Measurements from ENCODE around the gene S100Z. TPM values are rescaled to one million over a fixed set of nuclear protein-coding genes. Genes with fewer than 3 reads are reported as not detected.
A peak's percentile ranks its signal among the peaks of the same experiment; 100 is the strongest.
"Not testable (repeated sequence)": the region's sequence is repeated elsewhere in the genome, so short reads cannot be mapped to it uniquely, and the experiment has no call there.

The S100Z gene
- total RNA-seq, 3 donors from 2014 or later (not counting 1 experiment from before 2014, with no cell fraction given): 0.60 to 3.3 (median 0.91) TPM

DNA sequence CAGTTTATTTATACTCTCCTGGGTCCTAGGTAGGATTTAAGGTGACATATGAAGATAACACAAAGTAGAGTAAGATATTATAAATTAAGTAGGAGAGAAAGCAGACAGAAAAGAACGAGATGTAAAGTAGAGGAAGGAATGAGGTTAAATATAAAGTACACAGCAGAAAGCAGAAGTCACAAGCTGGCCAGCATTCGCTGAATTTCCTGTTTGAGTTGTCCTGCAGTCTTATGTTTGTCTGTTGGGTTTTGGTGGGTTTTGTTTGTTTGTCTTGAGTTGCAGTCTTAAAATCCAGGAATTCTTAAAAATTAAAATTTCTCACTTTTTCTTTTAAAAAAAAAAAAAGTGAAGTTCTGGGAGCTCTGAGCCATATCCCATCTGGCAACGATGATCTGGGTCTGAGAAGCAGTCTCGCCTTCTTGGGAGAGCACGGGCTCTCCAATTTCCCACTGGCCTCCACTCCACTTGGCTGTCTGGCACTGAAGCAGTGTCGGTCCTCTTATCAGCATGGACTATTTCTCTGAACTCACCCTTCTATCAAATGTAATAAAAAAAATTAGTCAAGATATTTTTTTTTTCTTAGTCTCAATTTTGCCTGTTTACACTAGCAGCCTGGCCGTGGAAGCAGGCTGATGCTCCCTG, 2.0 kb downstream of the S100Z start:
- Histone ChIP-seq H3K4me1 (ENCODE audit: control insufficient read depth, insufficient read depth, low read length) (peaks cover 43% of the 10 kb centered on the region), H3K27ac (ENCODE audit: low read length) (no peak overlapping the region), H3K36me3 (ENCODE audit: control insufficient read depth, insufficient read depth, low read length) (no peaks in the 10 kb centered on the region), H3K27me3 (ENCODE audit: control insufficient read depth, insufficient read depth, low read length) (no peaks in the 10 kb centered on the region), H3K4me3 (ENCODE audit: low read length) (no peak overlapping the region), H3K9me3 (ENCODE audit: control insufficient read depth, insufficient read depth, low read length) (no peaks in the 10 kb centered on the region)
- ATAC-seq (no peak), DNase-seq (no peak)
- peaks cover 6% of the 10 kb centered on the region for H3K36me3 Mint-ChIP-seq
- H3K27ac Mint-ChIP-seq: no peak overlapping the region
- no peaks in the 10 kb centered on the region for H3K27me3 Mint-ChIP-seq (ENCODE audit: low read depth in 2 of 2)
- intact Hi-C loops (cut with micrococcal nuclease): no loop called here
- H3K9me3 Mint-ChIP-seq: peaks cover 0 to 2% of the 10 kb centered on the region in 2 donors
- TF ChIP-seq, protein P1, sequence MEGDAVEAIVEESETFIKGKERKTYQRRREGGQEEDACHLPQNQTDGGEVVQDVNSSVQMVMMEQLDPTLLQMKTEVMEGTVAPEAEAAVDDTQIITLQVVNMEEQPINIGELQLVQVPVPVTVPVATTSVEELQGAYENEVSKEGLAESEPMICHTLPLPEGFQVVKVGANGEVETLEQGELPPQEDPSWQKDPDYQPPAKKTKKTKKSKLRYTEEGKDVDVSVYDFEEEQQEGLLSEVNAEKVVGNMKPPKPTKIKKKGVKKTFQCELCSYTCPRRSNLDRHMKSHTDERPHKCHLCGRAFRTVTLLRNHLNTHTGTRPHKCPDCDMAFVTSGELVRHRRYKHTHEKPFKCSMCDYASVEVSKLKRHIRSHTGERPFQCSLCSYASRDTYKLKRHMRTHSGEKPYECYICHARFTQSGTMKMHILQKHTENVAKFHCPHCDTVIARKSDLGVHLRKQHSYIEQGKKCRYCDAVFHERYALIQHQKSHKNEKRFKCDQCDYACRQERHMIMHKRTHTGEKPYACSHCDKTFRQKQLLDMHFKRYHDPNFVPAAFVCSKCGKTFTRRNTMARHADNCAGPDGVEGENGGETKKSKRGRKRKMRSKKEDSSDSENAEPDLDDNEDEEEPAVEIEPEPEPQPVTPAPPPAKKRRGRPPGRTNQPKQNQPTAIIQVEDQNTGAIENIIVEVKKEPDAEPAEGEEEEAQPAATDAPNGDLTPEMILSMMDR (IDR thresholded peaks at IDR 0.05): no peak
- peaks cover 32 to 46% of the 10 kb centered on the region in 2 donors for H3K4me1 Mint-ChIP-seq
- no peak overlapping the region for H3K4me3 Mint-ChIP-seq
- 33% methylated on average over 7 of the region's 7 CpGs for WGBS (ENCODE audit: insufficient coverage)

DNA sequence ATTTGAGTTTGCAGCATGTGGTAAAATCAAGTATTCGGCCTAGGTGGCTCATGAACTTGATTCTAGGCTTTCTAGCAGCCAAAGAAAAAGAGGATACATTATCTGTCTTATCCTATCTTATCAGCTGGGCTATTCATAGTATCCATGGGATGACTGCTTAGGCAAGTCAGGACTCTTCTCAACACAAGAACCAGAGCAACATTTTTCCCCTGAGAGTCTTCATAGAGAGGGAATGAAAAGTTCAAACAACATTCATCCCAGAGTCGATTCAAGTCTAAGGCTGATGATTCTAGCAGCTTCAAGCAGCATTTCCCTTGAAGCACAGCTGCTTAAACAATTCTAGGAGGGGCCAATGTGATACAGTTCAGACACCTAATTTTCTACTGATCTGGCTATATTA, 3.0 kb downstream of the S100Z start:
- DNase-seq (no peak), ATAC-seq (no peak)
- Histone ChIP-seq H3K4me3 (ENCODE audit: low read length) (no peak overlapping the region), H3K9me3 (ENCODE audit: control insufficient read depth, insufficient read depth, low read length) (no peaks in the 10 kb centered on the region), H3K27me3 (ENCODE audit: control insufficient read depth, insufficient read depth, low read length) (no peaks in the 10 kb centered on the region), H3K27ac (ENCODE audit: low read length) (no peak overlapping the region), H3K4me1 (ENCODE audit: control insufficient read depth, insufficient read depth, low read length) (peaks cover 43% of the 10 kb centered on the region), H3K36me3 (ENCODE audit: control insufficient read depth, insufficient read depth, low read length) (no peaks in the 10 kb centered on the region)
- Mint-ChIP-seq H3K27me3 (ENCODE audit: low read depth in 2 of 2) (no peaks in the 10 kb centered on the region), H3K4me1 (peaks cover 35 to 48% of the 10 kb centered on the region in 2 donors), H3K9me3 (peaks cover 0 to 2% of the 10 kb centered on the region in 2 donors), H3K27ac (no peak overlapping the region), H3K4me3 (no peak overlapping the region), H3K36me3 (peaks cover 6% of the 10 kb centered on the region)
- intact Hi-C loops (cut with micrococcal nuclease): no loop called here
- 58% methylated on average over 2 of the region's 2 CpGs for WGBS (ENCODE audit: insufficient coverage)
- TF ChIP-seq, protein P1 (IDR thresholded peaks at IDR 0.05): no peak

DNA sequence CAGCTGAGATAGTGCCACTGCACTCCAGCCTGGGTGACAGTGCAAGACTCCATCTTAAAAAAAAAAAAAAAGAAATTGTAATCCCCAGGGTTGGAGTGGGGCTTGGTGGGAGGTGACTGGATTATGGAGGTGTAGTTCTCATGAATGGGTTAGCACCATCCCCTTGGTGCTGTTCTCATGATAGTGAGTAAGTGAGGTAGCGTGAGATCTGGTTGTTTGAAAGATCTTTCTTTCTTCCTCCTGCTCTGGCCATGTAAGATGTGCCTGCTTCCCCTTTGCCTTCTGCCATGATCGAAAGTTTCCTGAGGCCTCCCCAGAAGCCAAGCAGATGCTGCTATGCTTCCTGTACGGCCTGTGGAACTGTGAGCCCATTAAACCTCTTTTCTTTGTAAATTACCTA, 3.9 kb downstream of the S100Z start:
- H3K9me3 Mint-ChIP-seq; ATAC-seq; H3K27me3 Mint-ChIP-seq (ENCODE audit: low read depth in 2 of 2); DNase-seq; H3K4me3 ChIP-seq (ENCODE audit: low read length); H3K27ac ChIP-seq (ENCODE audit: low read length); H3K27me3 ChIP-seq (ENCODE audit: control insufficient read depth, insufficient read depth, low read length); H3K9me3 ChIP-seq (ENCODE audit: control insufficient read depth, insufficient read depth, low read length); H3K36me3 ChIP-seq (ENCODE audit: control insufficient read depth, insufficient read depth, low read length); intact Hi-C loops (cut with micrococcal nuclease); H3K4me3 Mint-ChIP-seq; H3K36me3 Mint-ChIP-seq: not testable (repeated sequence)
- WGBS (ENCODE audit: insufficient coverage): 72% methylated on average over 2 of the region's 3 CpGs
- Mint-ChIP-seq H3K4me1 (peaks cover 35 to 48% of the 10 kb centered on the region in 2 donors), H3K27ac (peak overlapping the region in 1 of 2 donors; percentile 14)
- peaks cover 43% of the 10 kb centered on the region for H3K4me1 ChIP-seq (ENCODE audit: control insufficient read depth, insufficient read depth, low read length)

DNA sequence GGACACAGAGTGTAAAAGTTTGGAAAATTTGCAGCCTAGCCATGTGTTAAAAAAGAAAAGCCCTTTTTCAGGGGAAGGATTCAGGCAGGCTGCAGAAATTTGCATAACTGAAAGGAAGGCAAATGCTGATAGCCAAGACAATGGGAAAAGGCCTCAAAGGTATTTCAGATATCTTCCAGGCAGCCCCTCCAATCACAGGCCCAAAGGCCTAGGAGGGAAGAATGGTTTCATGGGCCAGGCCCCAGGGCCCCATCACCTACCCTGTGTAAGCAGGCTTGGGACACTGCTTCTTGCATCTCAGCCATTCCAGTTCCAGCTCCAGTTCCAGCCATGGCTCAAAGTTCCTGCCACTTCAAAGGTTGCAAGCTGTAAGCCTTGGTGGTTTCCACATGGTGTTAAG, 4.8 kb downstream of the S100Z start:
- peak overlapping the region in 1 of 2 donors; percentile 14 for H3K27ac Mint-ChIP-seq
- intact Hi-C loops (cut with micrococcal nuclease): no loop called here
- H3K4me1 ChIP-seq (ENCODE audit: control insufficient read depth, insufficient read depth, low read length): peaks cover 36% of the 10 kb centered on the region

DNA sequence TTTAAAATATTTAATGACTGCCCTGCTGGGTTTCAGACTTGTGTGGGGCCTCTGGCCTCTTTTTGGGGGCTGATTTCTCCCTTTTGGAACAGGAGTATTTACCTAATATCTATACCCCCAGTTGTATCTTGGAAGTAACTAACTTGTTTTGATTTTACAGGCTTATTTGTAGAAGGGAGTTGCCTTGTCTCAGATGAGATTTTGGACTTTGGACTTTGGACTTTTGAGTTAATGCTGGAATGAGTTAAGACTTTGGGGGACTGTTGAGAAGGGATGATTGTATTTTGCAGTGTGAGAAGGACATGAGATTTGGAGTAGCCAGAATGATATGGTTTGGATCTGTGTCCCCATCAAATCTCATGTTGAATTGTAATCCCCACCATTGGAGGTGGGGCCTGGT, 5.7 kb downstream of the S100Z start:
- ATAC-seq; H3K9me3 Mint-ChIP-seq; H3K27me3 Mint-ChIP-seq (ENCODE audit: low read depth in 2 of 2); H3K36me3 ChIP-seq (ENCODE audit: control insufficient read depth, insufficient read depth, low read length); DNase-seq; H3K36me3 Mint-ChIP-seq; H3K4me3 ChIP-seq (ENCODE audit: low read length); intact Hi-C loops (cut with micrococcal nuclease); H3K9me3 ChIP-seq (ENCODE audit: control insufficient read depth, insufficient read depth, low read length); H3K27me3 ChIP-seq (ENCODE audit: control insufficient read depth, insufficient read depth, low read length): not testable (repeated sequence)
- peaks cover 29 to 38% of the 10 kb centered on the region in 2 donors for H3K4me1 Mint-ChIP-seq
- H3K27ac Mint-ChIP-seq: peak overlapping the region; percentile 79 to 84
- Histone ChIP-seq H3K4me1 (ENCODE audit: control insufficient read depth, insufficient read depth, low read length) (peaks cover 27% of the 10 kb centered on the region), H3K27ac (ENCODE audit: low read length) (peak overlapping the region; percentile 12)
- peak overlapping the region; percentile 33 for H3K4me3 Mint-ChIP-seq

More for the DNA sequence above, 4.8 kb downstream of the S100Z start:
- no peak overlapping the region for H3K27ac ChIP-seq (ENCODE audit: low read length)
- Mint-ChIP-seq H3K36me3 (peaks cover 6% of the 10 kb centered on the region), H3K4me3 (no peak overlapping the region), H3K4me1 (peaks cover 33 to 47% of the 10 kb centered on the region in 2 donors), H3K9me3 (peaks cover 0 to 2% of the 10 kb centered on the region in 2 donors), H3K27me3 (ENCODE audit: low read depth in 2 of 2) (no peaks in the 10 kb centered on the region)
- no peak overlapping the region for H3K4me3 ChIP-seq (ENCODE audit: low read length)
- DNase-seq: no peak
- H3K27me3 ChIP-seq (ENCODE audit: control insufficient read depth, insufficient read depth, low read length): no peaks in the 10 kb centered on the region
- ATAC-seq: no peak
- no peaks in the 10 kb centered on the region for H3K9me3 ChIP-seq (ENCODE audit: control insufficient read depth, insufficient read depth, low read length)
- H3K36me3 ChIP-seq (ENCODE audit: control insufficient read depth, insufficient read depth, low read length): no peaks in the 10 kb centered on the region
- TF ChIP-seq, protein P1 (IDR thresholded peaks at IDR 0.05): no peak

Measured in natural killer cell (primary cell).